Smooth muscle cell (in vitro differentiated cells): ENCODE measurements around the gene PBX3. TPM values are rescaled to one million over a fixed set of nuclear protein-coding genes. Genes with fewer than 3 reads are reported as not detected.

Experiments used
- DNase-seq: peaks from one replicate; lab custom pipeline; 2025; ENCODE audit not compliant: unreplicated experiment; lab: John Stamatoyannopoulos, UW
- H2AFZ ChIP-seq: fragments of 200-600 bp; sonication (generic); 2 replicates; pipeline ENCODE4 v1.6.0; 2016; ENCODE audit warnings: antibody characterized with exemption, low read depth, mild to moderate bottlenecking
- H3F3A ChIP-seq: fragments of 200-600 bp; sonication (generic); 2 replicates; pipeline ENCODE4 v1.6.0; 2017; ENCODE audit warnings: antibody characterized with exemption, low read depth
- H3K27ac ChIP-seq: fragments of 200-600 bp; sonication (generic); 2 replicates; pipeline ENCODE4 v1.5.1; 2016; ENCODE audit warnings: low read depth, mild to moderate bottlenecking
- H3K27me3 ChIP-seq: fragments of 200-600 bp; sonication (generic); 2 replicates; pipeline ENCODE4 v1.6.1; 2016; ENCODE audit warnings: low read depth, mild to moderate bottlenecking
- H3K36me3 ChIP-seq: fragments of 200-600 bp; sonication (generic); 2 replicates; pipeline ENCODE4 v1.5.1; 2016; ENCODE audit warnings: low read depth
- H3K4me1 ChIP-seq: fragments of 200-600 bp; sonication (generic); 2 replicates; pipeline ENCODE4 v1.5.1; 2016; ENCODE audit warnings: low read depth
- H3K4me2 ChIP-seq: fragments of 200-600 bp; sonication (generic); 2 replicates; pipeline ENCODE4 v1.6.0; 2016; ENCODE audit warnings: mild to moderate bottlenecking
- H3K4me3 ChIP-seq: fragments of 200-600 bp; sonication (generic); 2 replicates; pipeline ENCODE4 v1.5.1; 2016; ENCODE audit warnings: mild to moderate bottlenecking
- H3K79me2 ChIP-seq: fragments of 200-600 bp; sonication (generic); 2 replicates; pipeline ENCODE4 v1.6.0; 2016; ENCODE audit warnings: low read depth, mild to moderate bottlenecking
- H3K9ac ChIP-seq: fragments of 200-600 bp; sonication (generic); 2 replicates; pipeline ENCODE4 v1.6.0; 2016; ENCODE audit warnings: low read depth
- H3K9me3 ChIP-seq: fragments of 200-600 bp; sonication (generic); replicated peaks from 2 replicates; pipeline ENCODE4 v1.5.1; 2016; ENCODE audit warnings: low read depth
- H4K20me1 ChIP-seq: fragments of 200-600 bp; sonication (generic); 2 replicates; pipeline ENCODE4 v1.6.0; 2016; ENCODE audit warnings: low read depth
- WGBS: methylation state at CpG from one replicate; pipeline ENCODE4 v1.1.7; 2016; ENCODE audit warnings: low lambda C conversion rate; 5-methylcytosine and 5-hydroxymethylcytosine counted together
- polyA plus RNA-seq: library from polyadenylated mRNA; unstranded; fragments of >200 nt; fragmentation: Nextera tagmentation; extraction: Ambion mirVana; gene quantifications from 2 replicates; pipeline ENCODE4 v1.2.1, GENCODE V29; 2016
- total RNA-seq: library from RNA; depleted of rRNA; stranded (reverse); fragments of >200 nt; gene quantifications from 2 replicates; pipeline ENCODE4 v1.2.3, GENCODE V29; 2014
- TF ChIP-seq, protein P1 (sequence below): fragments of 200-600 bp; sonication (generic); IDR thresholded peaks from 2 replicates; pipeline ENCODE4 v1.5.1; 2017; ENCODE audit warnings: borderline replicate concordance, mild to moderate bottlenecking, antibody characterized with exemption; ENCODE audit not compliant: insufficient read depth, poor library complexity, severe bottlenecking

The PBX3 gene
- total and polyA plus RNA-seq, 2 experiments from 2014 or later, result 15.3 to 34.6 TPM

DNA sequence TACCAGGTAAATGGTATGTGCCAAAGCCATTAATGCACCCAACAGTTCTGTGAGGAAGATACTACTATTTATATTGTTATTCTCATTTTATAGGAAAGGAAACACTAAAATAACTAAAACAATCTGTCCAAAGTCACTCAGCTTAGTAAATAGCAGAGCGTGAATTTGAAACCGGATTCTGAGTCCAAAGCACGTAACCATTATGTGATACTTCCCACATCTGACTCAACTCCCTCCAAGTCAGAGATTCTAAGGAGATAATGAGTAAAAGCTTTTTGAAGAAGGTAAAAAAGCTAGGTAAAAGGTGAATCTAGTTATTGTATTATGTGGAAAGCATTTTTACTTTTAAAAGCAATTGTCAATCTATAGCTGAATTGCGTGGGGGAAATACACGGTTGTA is 208.9 kb downstream of the PBX3 start:
- Histone ChIP-seq H3K27ac (no peak overlapping the region), H2AFZ (no peak overlapping the region), H3K4me2 (peak overlapping the region; percentile 1), H3K79me2 (no peaks in the 10 kb centered on the region), H3F3A (no peaks in the 10 kb centered on the region), H4K20me1 (no peaks in the 10 kb centered on the region), H3K4me3 (no peak overlapping the region), H3K36me3 (no peaks in the 10 kb centered on the region), H3K4me1 (peaks cover 3% of the 10 kb centered on the region), H3K9me3 (no peaks in the 10 kb centered on the region), H3K27me3 (no peaks in the 10 kb centered on the region), H3K9ac (no peak overlapping the region)
- WGBS, result 83% methylated on average over 5 of the region's 5 CpGs
- TF ChIP-seq, protein P1, sequence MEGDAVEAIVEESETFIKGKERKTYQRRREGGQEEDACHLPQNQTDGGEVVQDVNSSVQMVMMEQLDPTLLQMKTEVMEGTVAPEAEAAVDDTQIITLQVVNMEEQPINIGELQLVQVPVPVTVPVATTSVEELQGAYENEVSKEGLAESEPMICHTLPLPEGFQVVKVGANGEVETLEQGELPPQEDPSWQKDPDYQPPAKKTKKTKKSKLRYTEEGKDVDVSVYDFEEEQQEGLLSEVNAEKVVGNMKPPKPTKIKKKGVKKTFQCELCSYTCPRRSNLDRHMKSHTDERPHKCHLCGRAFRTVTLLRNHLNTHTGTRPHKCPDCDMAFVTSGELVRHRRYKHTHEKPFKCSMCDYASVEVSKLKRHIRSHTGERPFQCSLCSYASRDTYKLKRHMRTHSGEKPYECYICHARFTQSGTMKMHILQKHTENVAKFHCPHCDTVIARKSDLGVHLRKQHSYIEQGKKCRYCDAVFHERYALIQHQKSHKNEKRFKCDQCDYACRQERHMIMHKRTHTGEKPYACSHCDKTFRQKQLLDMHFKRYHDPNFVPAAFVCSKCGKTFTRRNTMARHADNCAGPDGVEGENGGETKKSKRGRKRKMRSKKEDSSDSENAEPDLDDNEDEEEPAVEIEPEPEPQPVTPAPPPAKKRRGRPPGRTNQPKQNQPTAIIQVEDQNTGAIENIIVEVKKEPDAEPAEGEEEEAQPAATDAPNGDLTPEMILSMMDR, result no peak
- no peak for DNase-seq

DNA sequence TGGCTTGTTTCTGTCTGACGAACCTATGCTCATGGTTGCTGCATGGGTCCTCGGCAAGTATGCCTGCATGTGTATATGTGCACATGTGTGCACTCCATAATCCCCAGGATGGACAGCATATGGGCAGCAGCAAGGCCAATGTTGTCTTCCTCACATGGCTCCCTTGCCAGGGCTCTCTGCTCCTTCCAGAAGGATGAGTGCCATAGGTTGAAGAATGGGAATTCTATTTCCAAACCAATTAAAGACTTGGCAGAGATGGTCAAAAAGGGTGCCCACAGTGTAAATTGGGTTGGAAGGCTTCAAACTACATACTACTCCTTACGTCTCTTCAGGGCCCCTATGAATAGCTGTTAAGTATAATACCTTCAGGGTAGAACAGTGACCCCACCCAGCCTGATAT is 212.1 kb downstream of the PBX3 start:
- Histone ChIP-seq H3K9me3 (no peaks in the 10 kb centered on the region), H3F3A (no peaks in the 10 kb centered on the region), H3K27me3 (no peaks in the 10 kb centered on the region), H4K20me1 (no peaks in the 10 kb centered on the region), H3K4me1 (peaks cover 3% of the 10 kb centered on the region), H2AFZ (no peak overlapping the region), H3K9ac (no peak overlapping the region), H3K27ac (no peak overlapping the region), H3K4me2 (no peak overlapping the region), H3K4me3 (no peak overlapping the region), H3K79me2 (no peaks in the 10 kb centered on the region), H3K36me3 (peaks cover 10% of the 10 kb centered on the region)
- 99% methylated on average over 3 of the region's 3 CpGs for WGBS
- no peak for DNase-seq
- TF ChIP-seq, protein P1, result no peak

DNA sequence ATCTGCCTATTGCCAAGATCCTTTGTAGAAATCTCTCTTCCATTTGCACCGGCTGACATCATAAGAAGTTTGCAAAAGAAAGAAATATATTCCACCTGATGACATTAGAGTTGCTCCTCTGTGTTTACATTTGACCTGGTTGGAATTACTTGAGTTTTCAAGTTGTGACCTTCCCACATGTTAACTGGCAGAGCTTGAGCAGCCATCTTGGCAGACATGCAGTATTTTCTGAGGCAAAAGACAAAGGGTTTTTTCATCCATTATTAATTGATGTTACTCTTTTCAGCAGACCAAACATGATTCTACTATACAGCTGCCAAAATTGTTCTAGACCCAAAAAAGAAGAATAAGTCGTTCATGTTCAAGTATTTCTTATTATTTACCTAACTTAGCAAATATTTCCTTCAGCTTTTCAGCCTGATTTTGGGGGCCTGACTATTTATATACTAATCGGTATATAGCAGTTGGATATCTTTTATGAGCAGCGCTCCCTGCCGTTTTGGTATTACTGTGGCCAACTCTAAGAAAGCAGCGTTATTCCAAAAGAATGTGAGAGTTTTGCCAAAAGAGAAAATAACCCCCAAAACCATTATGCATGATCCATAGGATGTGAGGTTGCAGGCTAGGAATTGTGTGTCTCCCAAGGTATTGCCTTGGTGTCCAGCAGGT is 212.9 kb downstream of the PBX3 start:
- TF ChIP-seq, protein P1, result no peak
- H3K36me3 ChIP-seq, result peaks cover 10% of the 10 kb centered on the region
- H3K27me3 ChIP-seq, result no peaks in the 10 kb centered on the region
- H3K27ac ChIP-seq, result no peak overlapping the region
- no peaks in the 10 kb centered on the region for H3K9me3 ChIP-seq
- no peak for DNase-seq
- H3K4me2 ChIP-seq, result no peak overlapping the region
- no peaks in the 10 kb centered on the region for H4K20me1 ChIP-seq
- 99% methylated on average over 6 of the region's 6 CpGs for WGBS
- H2AFZ ChIP-seq, result no peak overlapping the region
- H3K9ac ChIP-seq, result no peak overlapping the region
- no peaks in the 10 kb centered on the region for H3F3A ChIP-seq
- peaks cover 3% of the 10 kb centered on the region for H3K4me1 ChIP-seq
- H3K79me2 ChIP-seq, result no peaks in the 10 kb centered on the region
- H3K4me3 ChIP-seq, result no peak overlapping the region

DNA sequence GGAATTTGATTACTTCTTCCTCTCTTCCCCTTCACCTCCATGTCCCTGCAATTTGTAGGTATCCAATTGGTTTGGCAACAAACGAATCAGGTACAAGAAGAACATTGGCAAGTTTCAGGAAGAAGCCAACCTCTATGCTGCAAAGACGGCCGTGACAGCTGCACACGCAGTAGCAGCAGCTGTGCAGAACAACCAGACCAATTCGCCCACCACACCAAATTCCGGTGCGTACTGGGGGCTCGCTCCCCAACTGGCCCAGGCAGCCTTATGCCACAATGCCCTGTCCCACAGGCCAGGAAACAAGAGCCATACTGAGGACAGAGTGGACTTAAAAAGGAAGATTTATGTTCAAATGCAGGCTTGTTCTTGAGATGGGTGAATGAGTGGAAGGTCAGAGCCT is 213.5 kb downstream of the PBX3 start:
- no peak overlapping the region for H3K27ac ChIP-seq
- no peak overlapping the region for H3K4me3 ChIP-seq
- H3K9ac ChIP-seq, result no peak overlapping the region
- 97% methylated on average over 8 of the region's 8 CpGs for WGBS
- H4K20me1 ChIP-seq, result no peaks in the 10 kb centered on the region
- peaks cover under 1% of the 10 kb centered on the region for H3F3A ChIP-seq
- H2AFZ ChIP-seq, result no peak overlapping the region
- no peaks in the 10 kb centered on the region for H3K9me3 ChIP-seq
- no peak for DNase-seq
- H3K36me3 ChIP-seq, result peaks cover 10% of the 10 kb centered on the region
- peaks cover 3% of the 10 kb centered on the region for H3K4me1 ChIP-seq
- H3K79me2 ChIP-seq, result no peaks in the 10 kb centered on the region
- H3K4me2 ChIP-seq, result no peak overlapping the region
- no peaks in the 10 kb centered on the region for H3K27me3 ChIP-seq
- TF ChIP-seq, protein P1, result no peak
